GM18870 (cell line): Measurements from ENCODE around the gene TXNRD2.

ENCODE experiments used
- ATAC-seq: cut with Tn5 transposase; IDR thresholded peaks from one replicate; pipeline ENCODE4 v1.9.1; 2021; ENCODE audit warnings: moderate library complexity; ENCODE audit not compliant: unreplicated experiment

The TXNRD2 gene

DNA sequence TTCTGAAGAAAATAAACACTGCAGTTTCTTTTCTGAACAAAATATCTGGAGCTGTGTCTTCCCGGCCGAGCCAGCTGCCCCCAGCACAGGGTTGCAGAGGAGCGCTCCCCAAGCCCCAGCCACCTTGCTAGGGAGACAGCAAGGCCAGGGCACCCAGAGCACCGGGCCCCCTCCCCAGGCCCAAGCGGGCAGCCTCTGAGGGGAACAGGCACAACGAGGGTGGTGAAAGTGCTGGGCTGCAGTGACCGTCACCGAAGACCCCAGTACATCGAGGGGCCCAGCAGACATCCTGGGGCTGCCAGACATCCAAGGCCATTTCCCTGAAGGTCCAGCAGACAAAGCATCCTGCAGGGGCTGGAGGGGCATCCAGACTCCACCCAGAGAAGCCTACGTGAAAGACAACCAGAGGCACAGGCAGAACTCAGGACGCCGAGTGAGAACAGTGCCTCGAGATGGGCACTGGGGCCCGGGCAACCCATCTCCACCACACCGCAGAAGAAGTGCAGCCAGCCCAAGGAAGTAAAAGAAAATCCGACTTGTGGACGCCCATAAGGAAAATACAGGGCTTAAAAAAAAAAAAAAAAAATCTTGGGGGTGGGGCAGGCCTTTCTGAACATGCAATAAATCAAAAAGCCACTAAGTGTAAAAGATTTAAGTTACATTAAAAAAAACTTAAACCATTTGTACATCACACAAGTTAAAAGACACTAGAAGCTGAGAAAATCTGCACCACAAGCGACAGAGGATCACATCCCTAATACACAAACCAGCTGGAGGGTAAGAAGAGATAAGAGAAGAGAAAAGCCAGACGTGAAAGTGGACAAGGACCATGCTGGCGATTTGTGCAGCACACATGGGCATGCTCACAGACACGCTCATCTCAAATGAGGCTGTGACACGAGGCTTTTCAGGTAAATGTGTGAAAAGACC lies 36.0 kb downstream of the TXNRD2 start:
- ATAC-seq = no peak

GRCh38 chr22:19904935-19905334 lies 36.7 kb downstream of the TXNRD2 start:
- ATAC-seq = no peak

GRCh38 chr22:19904174-19904856 lies 37.3 kb downstream of the TXNRD2 start:
- ATAC-seq = no peak

GRCh38 chr22:19903513-19903912 lies 38.1 kb downstream of the TXNRD2 start:
- no peak for ATAC-seq

DNA sequence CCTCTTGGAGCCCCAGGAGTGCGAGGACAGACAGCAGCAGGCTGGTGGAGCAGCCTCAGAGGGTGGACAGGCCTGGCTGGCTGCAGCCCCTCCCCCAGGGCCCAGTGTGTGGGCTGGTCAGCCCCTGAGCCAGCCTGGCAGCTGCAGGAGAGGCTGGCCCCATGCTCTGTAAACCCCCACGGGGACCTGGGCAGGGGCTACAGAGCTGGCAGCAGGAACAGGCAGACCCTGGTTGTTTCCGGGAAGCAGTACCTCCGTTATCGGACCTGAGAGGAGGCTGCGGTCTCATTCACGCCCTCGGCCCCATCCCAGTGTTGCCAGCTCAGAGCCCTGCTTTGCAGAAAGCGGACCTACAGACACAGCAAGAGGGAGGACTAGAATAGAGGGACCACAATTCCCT lies 38.6 kb downstream of the TXNRD2 start:
- ATAC-seq = no peak

GRCh38 chr22:19902245-19902715 lies 39.3 kb downstream of the TXNRD2 start:
- ATAC-seq = no peak

- ATAC-seq = no peak
These were observed 39.9 kb downstream of the TXNRD2 start for GRCh38 chr22:19901577-19902244.

- no peak for ATAC-seq
These were observed 40.7 kb downstream of the TXNRD2 start for GRCh38 chr22:19900707-19901436.

GRCh38 chr22:19898831-19899567 lies 42.6 kb downstream of the TXNRD2 start:
- ATAC-seq = no peak

GRCh38 chr22:19898145-19898544 lies 43.5 kb downstream of the TXNRD2 start:
- ATAC-seq = no peak

DNA sequence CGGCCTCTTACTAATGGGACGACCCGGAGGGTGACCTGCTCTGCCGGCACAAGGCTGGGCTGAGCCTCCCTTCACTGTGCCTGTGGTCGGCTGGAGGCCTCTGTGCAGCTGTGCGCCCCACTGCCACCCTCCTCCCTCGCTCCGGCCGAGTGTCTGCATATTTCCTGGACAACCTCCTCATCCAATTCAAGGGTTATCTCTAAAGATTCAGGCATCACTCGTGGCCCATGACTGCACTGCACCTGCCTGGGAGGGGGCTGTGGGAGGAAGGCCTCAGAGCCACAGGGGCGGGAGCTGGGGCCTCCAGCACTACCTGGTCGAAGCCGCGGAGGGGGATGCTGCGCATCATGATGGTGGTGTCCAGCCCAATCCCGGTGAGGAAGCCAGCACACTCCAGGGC lies 43.9 kb downstream of the TXNRD2 start:
- ATAC-seq = no peak

DNA sequence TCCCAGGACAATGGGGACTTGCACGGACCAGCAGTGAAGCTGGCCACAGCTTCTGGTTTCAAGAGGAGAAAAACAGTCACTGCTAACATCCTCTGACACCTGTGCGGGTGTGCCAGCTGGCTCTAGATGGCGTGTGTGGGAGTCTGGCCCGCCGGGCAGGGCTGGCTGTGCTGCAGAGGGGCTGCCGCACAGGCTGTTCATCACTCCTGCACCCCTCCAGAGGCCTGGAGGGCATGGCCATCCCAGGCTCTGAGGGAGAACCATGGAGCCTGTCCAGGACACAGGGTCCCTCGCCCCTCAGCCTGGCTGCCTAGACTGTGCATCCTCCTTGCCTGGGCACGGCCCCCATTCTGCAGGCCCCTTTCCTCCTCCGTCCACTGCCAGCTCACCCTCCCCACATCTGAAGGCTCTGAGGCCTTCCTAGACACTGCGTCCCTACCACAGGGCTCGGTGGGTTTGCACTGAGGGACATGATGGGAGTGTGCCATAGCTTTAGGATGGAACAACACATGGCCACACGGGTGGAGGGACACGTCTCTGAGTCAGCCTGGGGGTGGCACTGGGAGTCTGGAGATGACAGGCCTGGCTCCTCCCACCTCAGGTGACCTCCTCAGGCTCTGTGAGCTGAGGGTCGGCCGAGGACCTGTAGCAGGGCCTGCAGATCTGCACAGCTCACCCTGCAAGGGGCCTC lies 44.8 kb downstream of the TXNRD2 start:
- no peak for ATAC-seq

DNA sequence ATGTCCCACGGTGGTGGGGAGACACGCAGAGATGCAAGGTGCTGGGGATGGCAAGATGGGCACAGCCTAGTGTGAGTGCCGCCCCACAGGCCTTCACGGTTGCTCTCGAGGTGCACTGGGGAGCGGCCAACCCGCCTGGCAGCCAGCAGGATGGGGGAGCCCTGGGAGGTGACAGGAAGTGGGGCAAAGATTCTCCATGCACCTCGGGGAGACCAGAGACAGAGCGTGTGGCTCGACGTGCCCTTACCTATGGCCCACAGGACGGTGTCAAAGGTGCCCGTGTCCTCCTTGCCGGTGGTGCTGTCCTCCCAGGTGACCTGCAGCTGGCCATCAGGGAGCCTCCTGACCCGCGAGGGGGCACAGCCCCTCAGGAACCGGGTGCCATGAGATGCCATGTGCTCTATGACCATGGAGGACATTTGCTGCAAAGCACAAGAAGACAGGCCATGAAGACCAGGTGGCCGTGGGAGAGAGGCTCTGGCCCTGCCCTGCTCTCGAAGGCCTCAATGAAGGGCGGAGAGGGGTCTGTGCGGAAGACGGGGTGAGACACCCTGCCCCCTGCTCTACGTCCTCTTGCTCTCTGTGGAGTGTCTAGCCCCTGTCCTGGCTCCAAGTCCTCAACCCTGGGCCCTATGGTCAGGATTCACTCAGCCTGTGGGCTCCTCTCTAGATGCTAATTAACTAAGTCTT lies 46.3 kb downstream of the TXNRD2 start:
- no peak for ATAC-seq

DNA sequence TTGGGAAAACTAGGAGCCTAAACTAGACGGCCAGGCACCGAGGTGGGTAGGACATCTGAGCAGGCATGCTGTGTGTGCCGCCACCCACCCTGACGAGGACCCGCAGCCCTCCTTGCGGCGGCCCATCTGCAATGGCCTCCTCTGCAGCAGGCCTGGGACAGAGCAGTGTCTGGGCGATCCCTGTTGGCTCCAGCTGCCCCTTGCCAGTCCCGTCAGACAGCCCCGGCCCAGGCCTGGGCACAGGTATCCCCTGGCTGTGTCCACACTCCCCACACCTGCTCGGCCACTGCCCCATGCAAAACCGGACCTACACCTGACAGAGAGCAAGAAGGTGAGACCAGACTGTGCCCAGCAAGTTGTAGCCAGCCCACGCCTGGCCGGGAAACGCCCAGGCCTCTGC lies 48.3 kb downstream of the TXNRD2 start:
- no peak for ATAC-seq

- no peak for ATAC-seq
These were observed 48.7 kb downstream of the TXNRD2 start for GRCh38 chr22:19892925-19893324.

GRCh38 chr22:19892257-19892879 lies 49.2 kb downstream of the TXNRD2 start:
- ATAC-seq = no peak

GRCh38 chr22:19891317-19892256 lies 50.0 kb downstream of the TXNRD2 start:
- no peak for ATAC-seq
